ENCODE data around the gene PCNX3. TPM values are rescaled to one million over a fixed set of nuclear protein-coding genes. Genes with fewer than 3 reads are reported as not detected.

The PCNX3 gene
- total and polyA plus RNA-seq, 10 of the 15 experiments (the other 5 are each of a cell fraction or from before 2014, with no cell fraction given): 0.03 to 46.6 (median 8.4) TPM

DNA sequence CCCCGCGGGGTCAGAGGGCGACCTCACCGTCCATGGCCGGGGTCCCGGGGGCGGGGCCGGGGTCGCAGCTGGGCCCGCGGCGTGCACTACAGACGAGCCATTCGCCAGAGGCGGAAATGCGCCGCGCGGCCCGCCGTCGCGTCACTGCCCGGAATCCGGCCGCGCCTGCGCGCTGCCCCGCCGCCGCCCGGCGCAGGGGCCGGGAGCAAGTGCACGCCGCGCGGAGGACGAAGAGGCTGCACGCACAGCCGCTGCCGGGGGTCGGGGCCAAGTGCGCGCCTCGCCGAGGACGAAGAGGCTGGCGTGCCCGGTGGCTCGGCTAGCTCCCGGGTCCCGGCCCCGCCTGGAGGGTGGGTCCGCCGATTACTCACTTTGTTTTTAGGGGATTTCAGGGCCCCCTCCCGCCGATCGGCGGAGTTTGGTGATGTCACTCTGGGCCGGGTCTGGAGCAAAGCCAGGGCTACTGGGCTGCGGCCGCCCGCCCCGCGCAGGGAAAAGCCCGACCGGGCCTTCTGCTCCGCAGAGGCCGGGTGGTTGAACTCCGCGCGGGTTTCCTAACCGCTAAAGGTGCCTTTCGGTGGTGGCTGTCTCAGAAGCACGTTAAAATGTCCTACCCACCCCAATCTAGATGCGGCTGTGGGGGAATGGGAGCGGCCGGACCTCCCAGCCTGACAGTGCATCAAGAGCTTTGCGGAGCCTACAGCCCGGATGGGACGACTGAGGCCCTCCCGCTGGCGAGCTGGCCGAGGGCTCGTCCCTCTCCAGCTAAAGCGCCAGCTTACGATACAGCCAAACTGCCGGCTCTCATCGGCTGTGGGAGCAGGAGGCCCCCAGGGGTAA is 47.4 kb downstream of the PCNX3 start, which contains the start of gene RELA (continued):
- peak; percentile 47 for TF ChIP-seq CHD2 (IDR thresholded peaks at IDR 0.05; ENCODE audit: borderline replicate concordance, low read depth, low read length)
- TF ChIP-seq EP300 (IDR thresholded peaks at IDR 0.05; ENCODE audit: borderline replicate concordance in 1 of 2, control insufficient read depth in 1 of 2, low read depth in 2 of 2, low read length in 2 of 2): 0 out of 4 replicates have a peak, but pooled peaks of 1 of the 2 experiments have one; percentile 24
- TF ChIP-seq, protein P1, sequence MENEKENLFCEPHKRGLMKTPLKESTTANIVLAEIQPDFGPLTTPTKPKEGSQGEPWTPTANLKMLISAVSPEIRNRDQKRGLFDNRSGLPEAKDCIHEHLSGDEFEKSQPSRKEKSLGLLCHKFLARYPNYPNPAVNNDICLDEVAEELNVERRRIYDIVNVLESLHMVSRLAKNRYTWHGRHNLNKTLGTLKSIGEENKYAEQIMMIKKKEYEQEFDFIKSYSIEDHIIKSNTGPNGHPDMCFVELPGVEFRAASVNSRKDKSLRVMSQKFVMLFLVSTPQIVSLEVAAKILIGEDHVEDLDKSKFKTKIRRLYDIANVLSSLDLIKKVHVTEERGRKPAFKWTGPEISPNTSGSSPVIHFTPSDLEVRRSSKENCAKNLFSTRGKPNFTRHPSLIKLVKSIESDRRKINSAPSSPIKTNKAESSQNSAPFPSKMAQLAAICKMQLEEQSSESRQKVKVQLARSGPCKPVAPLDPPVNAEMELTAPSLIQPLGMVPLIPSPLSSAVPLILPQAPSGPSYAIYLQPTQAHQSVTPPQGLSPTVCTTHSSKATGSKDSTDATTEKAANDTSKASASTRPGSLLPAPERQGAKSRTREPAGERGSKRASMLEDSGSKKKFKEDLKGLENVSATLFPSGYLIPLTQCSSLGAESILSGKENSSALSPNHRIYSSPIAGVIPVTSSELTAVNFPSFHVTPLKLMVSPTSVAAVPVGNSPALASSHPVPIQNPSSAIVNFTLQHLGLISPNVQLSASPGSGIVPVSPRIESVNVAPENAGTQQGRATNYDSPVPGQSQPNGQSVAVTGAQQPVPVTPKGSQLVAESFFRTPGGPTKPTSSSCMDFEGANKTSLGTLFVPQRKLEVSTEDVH (IDR thresholded peaks at IDR 0.05; ENCODE audit: low read depth, partially characterized antibody): no peak
- peak; percentile 90 for TF ChIP-seq JUNB (IDR thresholded peaks at IDR 0.05)
- no peak for TF ChIP-seq CHD4 (IDR thresholded peaks at IDR 0.05)
- no peak for TF ChIP-seq MTA3 (IDR thresholded peaks at IDR 0.05; ENCODE audit: borderline replicate concordance, low read length)
- no peak for TF ChIP-seq SREBF2 (IDR thresholded peaks at IDR 0.05; ENCODE audit: low read length)
- no peak for TF ChIP-seq GABPA (IDR thresholded peaks at IDR 0.05; ENCODE audit: low read depth)
- TF ChIP-seq GATAD2B (conservative IDR thresholded peaks at IDR 0.05; ENCODE audit: low read depth): peak; percentile 72; the same call in 1 of the 2 replicates
- TF ChIP-seq DPF2 (IDR thresholded peaks at IDR 0.05): peak; percentile 83
- peak; percentile 77 for TF ChIP-seq NBN (IDR thresholded peaks at IDR 0.05)
- 0 out of 2 replicates have a peak, but pooled peaks have one; percentile 13 for TF ChIP-seq MEF2A (IDR thresholded peaks at IDR 0.05; ENCODE audit: insufficient read depth, low read depth, low read length)
- TF ChIP-seq CEBPB (IDR thresholded peaks at IDR 0.05; ENCODE audit: borderline replicate concordance in 1 of 2, low read depth in 2 of 2, low read length in 2 of 2): no peak
- peak; percentile 63; the same call in 1 of the 2 replicates for TF ChIP-seq NR2C1 (IDR thresholded peaks at IDR 0.05)
- TF ChIP-seq ATF7 (IDR thresholded peaks at IDR 0.05; ENCODE audit: low read depth): peak; percentile 95
- no peak for TF ChIP-seq SUPT20H (IDR thresholded peaks at IDR 0.05; ENCODE audit: borderline replicate concordance, control insufficient read depth, low read depth, low read length)
- TF ChIP-seq, protein P2, sequence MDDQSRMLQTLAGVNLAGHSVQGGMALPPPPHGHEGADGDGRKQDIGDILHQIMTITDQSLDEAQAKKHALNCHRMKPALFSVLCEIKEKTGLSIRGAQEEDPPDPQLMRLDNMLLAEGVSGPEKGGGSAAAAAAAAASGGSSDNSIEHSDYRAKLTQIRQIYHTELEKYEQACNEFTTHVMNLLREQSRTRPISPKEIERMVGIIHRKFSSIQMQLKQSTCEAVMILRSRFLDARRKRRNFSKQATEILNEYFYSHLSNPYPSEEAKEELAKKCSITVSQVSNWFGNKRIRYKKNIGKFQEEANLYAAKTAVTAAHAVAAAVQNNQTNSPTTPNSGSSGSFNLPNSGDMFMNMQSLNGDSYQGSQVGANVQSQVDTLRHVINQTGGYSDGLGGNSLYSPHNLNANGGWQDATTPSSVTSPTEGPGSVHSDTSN (IDR thresholded peaks at IDR 0.05; ENCODE audit: insufficient replicate concordance, low read depth, low read length): peak; percentile 11
- TF ChIP-seq, protein P3, sequence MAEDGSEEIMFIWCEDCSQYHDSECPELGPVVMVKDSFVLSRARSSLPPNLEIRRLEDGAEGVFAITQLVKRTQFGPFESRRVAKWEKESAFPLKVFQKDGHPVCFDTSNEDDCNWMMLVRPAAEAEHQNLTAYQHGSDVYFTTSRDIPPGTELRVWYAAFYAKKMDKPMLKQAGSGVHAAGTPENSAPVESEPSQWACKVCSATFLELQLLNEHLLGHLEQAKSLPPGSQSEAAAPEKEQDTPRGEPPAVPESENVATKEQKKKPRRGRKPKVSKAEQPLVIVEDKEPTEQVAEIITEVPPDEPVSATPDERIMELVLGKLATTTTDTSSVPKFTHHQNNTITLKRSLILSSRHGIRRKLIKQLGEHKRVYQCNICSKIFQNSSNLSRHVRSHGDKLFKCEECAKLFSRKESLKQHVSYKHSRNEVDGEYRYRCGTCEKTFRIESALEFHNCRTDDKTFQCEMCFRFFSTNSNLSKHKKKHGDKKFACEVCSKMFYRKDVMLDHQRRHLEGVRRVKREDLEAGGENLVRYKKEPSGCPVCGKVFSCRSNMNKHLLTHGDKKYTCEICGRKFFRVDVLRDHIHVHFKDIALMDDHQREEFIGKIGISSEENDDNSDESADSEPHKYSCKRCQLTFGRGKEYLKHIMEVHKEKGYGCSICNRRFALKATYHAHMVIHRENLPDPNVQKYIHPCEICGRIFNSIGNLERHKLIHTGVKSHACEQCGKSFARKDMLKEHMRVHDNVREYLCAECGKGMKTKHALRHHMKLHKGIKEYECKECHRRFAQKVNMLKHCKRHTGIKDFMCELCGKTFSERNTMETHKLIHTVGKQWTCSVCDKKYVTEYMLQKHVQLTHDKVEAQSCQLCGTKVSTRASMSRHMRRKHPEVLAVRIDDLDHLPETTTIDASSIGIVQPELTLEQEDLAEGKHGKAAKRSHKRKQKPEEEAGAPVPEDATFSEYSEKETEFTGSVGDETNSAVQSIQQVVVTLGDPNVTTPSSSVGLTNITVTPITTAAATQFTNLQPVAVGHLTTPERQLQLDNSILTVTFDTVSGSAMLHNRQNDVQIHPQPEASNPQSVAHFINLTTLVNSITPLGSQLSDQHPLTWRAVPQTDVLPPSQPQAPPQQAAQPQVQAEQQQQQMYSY (CRISPR knock-in tag; IDR thresholded peaks at IDR 0.05): no peak
- no peak for TF ChIP-seq ZNF384 (IDR thresholded peaks at IDR 0.05; ENCODE audit: borderline replicate concordance, low read depth, low read length)
- TF ChIP-seq TARDBP (IDR thresholded peaks at IDR 0.05; ENCODE audit: borderline replicate concordance): no peak
- peak; percentile 23; the same call in 1 of the 2 replicates for TF ChIP-seq CHD1 (IDR thresholded peaks at IDR 0.05; ENCODE audit: low read depth, low read length)
